Testis (tissue), 2 donors: ENCODE results near the gene PRDM15.

Experiments
- POLR2A ChIP-seq: fragments of 450-650 bp; IDR thresholded peaks from one replicate; pipeline ENCODE4 v1.6.1; 2017; ENCODE audit warnings: antibody characterized with exemption, mild to moderate bottlenecking, moderate library complexity
- TF ChIP-seq, protein P1 (sequence below), 3 experiments: fragments of 450-650 bp in 2 of 3; fragments of 200-600 bp in 1 of 3; sonication (generic) in 1 of 3; IDR thresholded peaks; one replicate each; pipeline ENCODE4 v1.5.1; 2016 to 2019; ENCODE audit warnings: antibody characterized with exemption in 3 of 3, mild to moderate bottlenecking in 2 of 3, moderate library complexity in 1 of 3

DNA sequence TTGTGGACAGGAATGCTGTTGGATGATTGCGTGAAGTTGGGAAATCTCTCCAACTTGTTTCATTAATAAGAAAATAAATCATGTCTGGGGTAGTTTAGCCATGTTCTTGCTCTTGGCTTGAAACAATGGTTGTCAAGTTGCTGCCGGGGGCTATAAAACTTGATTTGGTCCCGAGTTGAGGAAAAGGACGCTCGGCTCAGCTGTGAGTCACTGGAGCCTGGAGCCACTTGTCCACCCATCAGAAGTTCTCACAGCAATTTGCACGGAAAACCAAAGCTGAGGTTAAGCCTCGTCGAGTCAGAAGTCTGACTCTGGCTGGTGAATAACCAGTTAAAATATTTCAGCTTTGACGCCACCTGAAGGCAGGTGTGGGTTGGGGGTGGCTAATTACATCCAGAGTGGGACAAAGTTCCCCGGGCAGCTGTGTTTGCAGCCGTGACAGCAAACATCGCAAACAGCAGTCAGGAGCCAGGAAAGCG is 92.6 kb downstream of the PRDM15 start:
- TF ChIP-seq, protein P1, sequence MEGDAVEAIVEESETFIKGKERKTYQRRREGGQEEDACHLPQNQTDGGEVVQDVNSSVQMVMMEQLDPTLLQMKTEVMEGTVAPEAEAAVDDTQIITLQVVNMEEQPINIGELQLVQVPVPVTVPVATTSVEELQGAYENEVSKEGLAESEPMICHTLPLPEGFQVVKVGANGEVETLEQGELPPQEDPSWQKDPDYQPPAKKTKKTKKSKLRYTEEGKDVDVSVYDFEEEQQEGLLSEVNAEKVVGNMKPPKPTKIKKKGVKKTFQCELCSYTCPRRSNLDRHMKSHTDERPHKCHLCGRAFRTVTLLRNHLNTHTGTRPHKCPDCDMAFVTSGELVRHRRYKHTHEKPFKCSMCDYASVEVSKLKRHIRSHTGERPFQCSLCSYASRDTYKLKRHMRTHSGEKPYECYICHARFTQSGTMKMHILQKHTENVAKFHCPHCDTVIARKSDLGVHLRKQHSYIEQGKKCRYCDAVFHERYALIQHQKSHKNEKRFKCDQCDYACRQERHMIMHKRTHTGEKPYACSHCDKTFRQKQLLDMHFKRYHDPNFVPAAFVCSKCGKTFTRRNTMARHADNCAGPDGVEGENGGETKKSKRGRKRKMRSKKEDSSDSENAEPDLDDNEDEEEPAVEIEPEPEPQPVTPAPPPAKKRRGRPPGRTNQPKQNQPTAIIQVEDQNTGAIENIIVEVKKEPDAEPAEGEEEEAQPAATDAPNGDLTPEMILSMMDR (IDR thresholded peaks at IDR 0.05): no peak
- TF ChIP-seq POLR2A: no peak
